Osteoblast (primary cell): ENCODE results near the gene COL4A6. TPM values are rescaled to one million over a fixed set of nuclear protein-coding genes. Genes with fewer than 3 reads are reported as not detected.

Experiments used
- DNase-seq: peaks from one replicate; pipeline ENCODE4 v3.0.0; 2011; ENCODE audit warnings: low spot score, mixed read lengths; ENCODE audit not compliant: insufficient read length; ENCODE audit errors: missing footprints
- H2AFZ ChIP-seq: 2 replicates; pipeline ENCODE4 v1.6.0; 2011; ENCODE audit warnings: mild to moderate bottlenecking, low read length
- H3K27ac ChIP-seq: 2 replicates; pipeline ENCODE4 v1.5.1; 2011; ENCODE audit warnings: mild to moderate bottlenecking, low read depth, low read length, moderate library complexity
- H3K27me3 ChIP-seq: 2 replicates; pipeline ENCODE4 v1.6.0; 2012; ENCODE audit warnings: mild to moderate bottlenecking, control low read depth, inconsistent platforms, low read length, moderate library complexity; ENCODE audit not compliant: insufficient read depth
- H3K36me3 ChIP-seq: 2 replicates; pipeline ENCODE4 v1.5.1; 2011; ENCODE audit warnings: mild to moderate bottlenecking, low read length, control low read depth, moderate library complexity; ENCODE audit not compliant: insufficient read depth
- H3K4me1 ChIP-seq: 2 replicates; pipeline ENCODE4 v1.5.1; 2011; ENCODE audit warnings: mild to moderate bottlenecking, low read length, control low read depth, moderate library complexity; ENCODE audit not compliant: insufficient read depth
- H3K4me2 ChIP-seq: 2 replicates; pipeline ENCODE4 v1.6.0; 2011; ENCODE audit warnings: mild to moderate bottlenecking, low read length; ENCODE audit not compliant: insufficient read depth
- H3K4me3 ChIP-seq: fragments of 200-600 bp; sonication (generic); 3 replicates; pipeline ENCODE4 v1.5.1; 2012; ENCODE audit warnings: mild to moderate bottlenecking, low read length, inconsistent platforms; ENCODE audit not compliant: insufficient read depth
- H3K79me2 ChIP-seq: 2 replicates; pipeline ENCODE4 v1.6.0; 2012; ENCODE audit warnings: mild to moderate bottlenecking, low read length, control low read depth, inconsistent platforms; ENCODE audit not compliant: insufficient read depth
- H3K9me3 ChIP-seq: 2 replicates; pipeline ENCODE4 v1.5.1; 2011; ENCODE audit warnings: low read depth, low read length, control low read depth
- H4K20me1 ChIP-seq: 2 replicates; pipeline ENCODE4 v1.6.0; 2012; ENCODE audit warnings: mild to moderate bottlenecking, low read length, control low read depth; ENCODE audit not compliant: insufficient read depth
- total RNA-seq: library from RNA; depleted of rRNA; stranded (reverse); fragments of >200 nt; gene quantifications from 2 replicates; pipeline ENCODE4 v1.2.3, GENCODE V29; 2012
- TF ChIP-seq, protein P1 (sequence below): IDR thresholded peaks from 2 replicates; pipeline ENCODE4 v1.5.1; 2011; ENCODE audit warnings: mild to moderate bottlenecking, low read depth, low read length, moderate library complexity; ENCODE audit errors: extremely low read depth

COL4A6 gene
- total RNA-seq, 1 donor = not detected

DNA sequence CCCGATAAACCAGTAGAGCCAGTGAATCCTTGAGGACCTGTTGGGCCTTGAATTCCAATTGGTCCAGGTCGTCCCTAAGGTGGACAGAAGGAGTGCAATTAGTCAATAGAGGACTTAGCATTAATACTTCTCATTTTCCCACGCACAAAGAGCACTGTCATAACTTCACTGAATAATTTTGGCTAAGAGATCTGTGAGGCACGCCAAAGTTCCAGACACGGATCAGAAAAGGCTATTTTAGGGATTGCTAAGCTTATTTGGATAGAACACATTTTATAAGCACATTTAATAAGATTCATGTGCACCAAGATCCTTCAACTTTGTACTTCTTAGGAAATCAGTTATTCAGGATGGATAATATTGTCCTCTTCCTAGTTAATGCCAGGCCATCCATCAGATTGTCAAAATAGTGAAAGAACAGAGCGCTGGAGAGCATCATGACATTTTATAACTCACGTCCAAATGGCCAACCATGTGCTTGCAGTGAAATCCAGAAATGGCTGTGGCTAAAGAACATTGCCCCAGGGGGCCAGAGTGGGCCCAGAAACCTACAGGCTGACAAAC, 216.8 kb downstream of the COL4A6 start:
- no peak for DNase-seq
- TF ChIP-seq, protein P1, sequence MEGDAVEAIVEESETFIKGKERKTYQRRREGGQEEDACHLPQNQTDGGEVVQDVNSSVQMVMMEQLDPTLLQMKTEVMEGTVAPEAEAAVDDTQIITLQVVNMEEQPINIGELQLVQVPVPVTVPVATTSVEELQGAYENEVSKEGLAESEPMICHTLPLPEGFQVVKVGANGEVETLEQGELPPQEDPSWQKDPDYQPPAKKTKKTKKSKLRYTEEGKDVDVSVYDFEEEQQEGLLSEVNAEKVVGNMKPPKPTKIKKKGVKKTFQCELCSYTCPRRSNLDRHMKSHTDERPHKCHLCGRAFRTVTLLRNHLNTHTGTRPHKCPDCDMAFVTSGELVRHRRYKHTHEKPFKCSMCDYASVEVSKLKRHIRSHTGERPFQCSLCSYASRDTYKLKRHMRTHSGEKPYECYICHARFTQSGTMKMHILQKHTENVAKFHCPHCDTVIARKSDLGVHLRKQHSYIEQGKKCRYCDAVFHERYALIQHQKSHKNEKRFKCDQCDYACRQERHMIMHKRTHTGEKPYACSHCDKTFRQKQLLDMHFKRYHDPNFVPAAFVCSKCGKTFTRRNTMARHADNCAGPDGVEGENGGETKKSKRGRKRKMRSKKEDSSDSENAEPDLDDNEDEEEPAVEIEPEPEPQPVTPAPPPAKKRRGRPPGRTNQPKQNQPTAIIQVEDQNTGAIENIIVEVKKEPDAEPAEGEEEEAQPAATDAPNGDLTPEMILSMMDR = no peak
- Histone ChIP-seq H3K4me3 (no peak overlapping the region), H3K9me3 (no peaks in the 10 kb centered on the region), H2AFZ (no peak overlapping the region), H4K20me1 (no peaks in the 10 kb centered on the region), H3K4me1 (no peaks in the 10 kb centered on the region), H3K79me2 (no peaks in the 10 kb centered on the region), H3K4me2 (no peak overlapping the region), H3K27me3 (peaks cover 40% of the 10 kb centered on the region), H3K36me3 (no peaks in the 10 kb centered on the region), H3K27ac (no peak overlapping the region)

DNA sequence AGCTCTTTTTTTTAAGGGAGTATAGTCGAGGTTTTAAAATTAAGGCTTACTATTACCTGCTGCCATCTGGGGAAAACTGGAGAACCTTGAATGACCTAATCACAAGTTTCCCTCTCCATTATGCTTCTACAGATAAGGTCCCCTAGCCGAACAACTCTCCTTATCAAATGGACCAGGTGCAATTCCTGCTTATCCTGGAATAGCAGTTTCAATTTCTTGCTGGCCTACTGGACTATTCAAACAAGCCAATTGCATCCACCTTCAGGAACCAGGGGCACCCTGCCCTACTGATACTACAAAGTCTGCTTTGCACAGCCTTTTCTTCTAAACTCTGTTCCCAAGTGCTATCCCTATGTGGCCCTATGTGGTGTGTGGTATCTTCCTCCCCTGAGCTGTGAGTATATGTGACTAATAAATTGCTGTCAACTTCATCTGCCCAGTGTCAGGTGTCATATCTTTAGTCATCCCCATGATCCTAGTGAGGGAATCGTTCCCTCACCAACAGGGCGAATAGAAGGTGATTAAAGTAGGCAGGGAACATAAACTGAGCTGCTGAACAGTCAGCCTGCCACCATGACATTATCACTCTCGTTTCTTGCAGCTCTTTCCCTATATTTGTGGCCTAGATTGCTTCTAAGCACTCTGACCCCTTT, 218.1 kb downstream of the COL4A6 start:
- Histone ChIP-seq H3K79me2 (no peaks in the 10 kb centered on the region), H3K4me2 (no peak overlapping the region), H3K9me3 (no peaks in the 10 kb centered on the region), H3K4me3 (no peak overlapping the region), H4K20me1 (no peaks in the 10 kb centered on the region), H3K4me1 (no peaks in the 10 kb centered on the region), H3K36me3 (no peaks in the 10 kb centered on the region), H3K27me3 (peaks cover 36% of the 10 kb centered on the region), H2AFZ (no peak overlapping the region), H3K27ac (no peak overlapping the region)
- TF ChIP-seq, protein P1 = no peak
- DNase-seq = no peak

DNA sequence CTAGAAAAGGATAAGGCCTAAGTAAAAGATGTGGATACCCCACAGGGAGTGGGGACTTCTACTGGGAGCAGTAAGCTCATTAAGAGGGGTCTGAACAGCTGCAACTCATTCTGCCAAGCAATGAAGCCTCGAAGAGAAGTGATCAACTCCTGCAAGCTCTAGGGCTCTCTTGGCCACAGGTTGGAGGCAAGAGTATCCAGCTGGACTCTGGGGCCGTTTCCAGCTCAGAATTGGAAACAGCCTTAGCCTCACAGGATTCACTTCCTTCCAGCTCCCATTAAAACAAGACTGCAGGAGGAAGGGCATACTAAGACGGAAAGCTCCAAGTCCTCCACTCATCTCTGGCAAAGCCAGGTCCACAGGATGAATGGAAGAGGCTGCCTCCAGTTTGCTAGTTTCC, 220.3 kb downstream of the COL4A6 start:
- Histone ChIP-seq H3K4me1 (no peaks in the 10 kb centered on the region), H3K4me2 (no peak overlapping the region), H4K20me1 (no peaks in the 10 kb centered on the region), H3K27me3 (peaks cover 41% of the 10 kb centered on the region), H2AFZ (no peak overlapping the region), H3K4me3 (no peak overlapping the region), H3K27ac (no peak overlapping the region), H3K79me2 (no peaks in the 10 kb centered on the region), H3K9me3 (no peaks in the 10 kb centered on the region), H3K36me3 (no peaks in the 10 kb centered on the region)
- TF ChIP-seq, protein P1 = no peak
- DNase-seq = no peak

DNA sequence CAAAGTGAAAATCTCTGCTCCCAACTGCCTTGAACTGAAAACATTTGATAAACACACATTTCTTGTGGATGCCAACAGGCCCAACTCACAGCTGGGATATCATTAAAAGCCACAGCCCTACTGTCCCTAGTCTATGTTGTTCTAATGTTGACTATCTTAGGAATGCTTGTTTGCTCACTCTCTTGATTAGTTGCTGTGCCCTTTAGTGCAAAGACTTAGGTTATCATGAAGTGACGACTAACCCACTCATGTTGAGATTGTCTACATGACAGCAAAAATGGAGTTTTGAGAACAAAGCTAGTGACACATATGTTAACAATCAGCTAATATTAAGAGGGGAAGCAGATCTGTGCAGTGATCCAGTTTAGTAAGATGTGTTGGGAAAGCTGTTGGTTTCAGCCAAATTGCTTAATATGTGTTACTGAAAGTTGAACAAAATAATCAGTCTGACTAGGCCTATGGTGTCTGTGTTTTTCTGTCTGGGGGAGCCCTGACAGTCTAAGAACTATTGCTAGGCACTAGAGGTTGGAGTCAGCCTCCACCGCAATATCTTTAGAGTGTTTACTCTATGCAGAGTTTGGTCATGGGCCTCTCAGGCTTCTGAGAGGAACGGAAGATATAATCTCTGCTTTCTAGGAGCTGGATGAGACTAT, 221.2 kb downstream of the COL4A6 start:
- TF ChIP-seq, protein P1 = no peak
- Histone ChIP-seq H4K20me1 (no peaks in the 10 kb centered on the region), H3K4me2 (no peak overlapping the region), H3K36me3 (no peaks in the 10 kb centered on the region), H3K79me2 (no peaks in the 10 kb centered on the region), H3K27me3 (peaks cover 42% of the 10 kb centered on the region), H3K27ac (no peak overlapping the region), H2AFZ (no peak overlapping the region), H3K9me3 (no peaks in the 10 kb centered on the region), H3K4me3 (no peak overlapping the region), H3K4me1 (no peaks in the 10 kb centered on the region)
- DNase-seq = no peak
